Loucy (cell line): ENCODE data around the gene PPP6R1.

ENCODE experiments used
- EZH2phosphoT487 ChIP-seq: fragments of 200-600 bp; IDR thresholded peaks from 2 replicates; pipeline ENCODE4 v1.6.1; 2018; ENCODE audit warnings: antibody characterized with exemption, mild to moderate bottlenecking, moderate library complexity, borderline replicate concordance
- TF ChIP-seq, protein P1 (sequence below): fragments of 200-600 bp; sonication (generic); conservative IDR thresholded peaks from 2 replicates; pipeline ENCODE4 v1.5.1; 2014; ENCODE audit warnings: mild to moderate bottlenecking, antibody characterized with exemption, low read length

DNA sequence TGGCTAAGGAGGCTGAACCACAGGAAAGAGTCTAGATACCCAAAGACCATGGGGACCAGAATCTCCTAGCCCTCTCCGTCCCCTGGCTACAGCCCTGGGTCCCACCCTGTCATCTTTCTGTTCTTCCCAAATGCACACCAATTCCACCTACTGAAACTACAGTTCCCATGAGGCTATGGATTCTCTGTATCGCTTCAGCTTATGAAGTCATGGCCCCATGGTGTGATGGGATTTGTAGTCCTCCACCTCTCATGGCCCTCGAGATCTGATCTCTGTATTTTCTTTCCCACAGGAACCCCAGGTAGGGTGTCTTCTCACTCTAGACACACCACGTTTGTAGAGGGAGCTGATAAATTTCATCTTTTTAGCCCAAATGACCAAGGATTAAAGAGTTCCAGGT is 61.3 kb downstream of the PPP6R1 start:
- no peak for TF ChIP-seq EZH2phosphoT487
- TF ChIP-seq, protein P1, sequence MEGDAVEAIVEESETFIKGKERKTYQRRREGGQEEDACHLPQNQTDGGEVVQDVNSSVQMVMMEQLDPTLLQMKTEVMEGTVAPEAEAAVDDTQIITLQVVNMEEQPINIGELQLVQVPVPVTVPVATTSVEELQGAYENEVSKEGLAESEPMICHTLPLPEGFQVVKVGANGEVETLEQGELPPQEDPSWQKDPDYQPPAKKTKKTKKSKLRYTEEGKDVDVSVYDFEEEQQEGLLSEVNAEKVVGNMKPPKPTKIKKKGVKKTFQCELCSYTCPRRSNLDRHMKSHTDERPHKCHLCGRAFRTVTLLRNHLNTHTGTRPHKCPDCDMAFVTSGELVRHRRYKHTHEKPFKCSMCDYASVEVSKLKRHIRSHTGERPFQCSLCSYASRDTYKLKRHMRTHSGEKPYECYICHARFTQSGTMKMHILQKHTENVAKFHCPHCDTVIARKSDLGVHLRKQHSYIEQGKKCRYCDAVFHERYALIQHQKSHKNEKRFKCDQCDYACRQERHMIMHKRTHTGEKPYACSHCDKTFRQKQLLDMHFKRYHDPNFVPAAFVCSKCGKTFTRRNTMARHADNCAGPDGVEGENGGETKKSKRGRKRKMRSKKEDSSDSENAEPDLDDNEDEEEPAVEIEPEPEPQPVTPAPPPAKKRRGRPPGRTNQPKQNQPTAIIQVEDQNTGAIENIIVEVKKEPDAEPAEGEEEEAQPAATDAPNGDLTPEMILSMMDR = no peak
